ENCODE measurements around the gene GFER. TPM values are rescaled to one million over a fixed set of nuclear protein-coding genes. Genes with fewer than 3 reads are reported as not detected.

The GFER gene
- total RNA-seq, 1 donor from 2014 or later, result 12.0 TPM

Other genes starting within 250 kb of the GFER start
- gene NME3, start 212.7 kb upstream of the GFER start, total RNA-seq (ENCODE audit: insufficient read depth, low replicate concordance), result 33.0 TPM
- 7.2 TPM for gene EME2, start 211.4 kb upstream of the GFER start, total RNA-seq (ENCODE audit: insufficient read depth, low replicate concordance)
- 26.5 TPM for gene MRPS34, start 211.1 kb upstream of the GFER start, total RNA-seq (ENCODE audit: insufficient read depth, low replicate concordance)
- gene SPSB3, start 201.6 kb upstream of the GFER start, total RNA-seq (ENCODE audit: insufficient read depth, low replicate concordance), result 37.6 TPM
- gene NUBP2, start 201.2 kb upstream of the GFER start, total RNA-seq (ENCODE audit: insufficient read depth, low replicate concordance), result 73.7 TPM
- gene IGFALS, start 190.5 kb upstream of the GFER start, total RNA-seq (ENCODE audit: insufficient read depth, low replicate concordance), result 0.96 TPM
- gene HAGH, start 157.4 kb upstream of the GFER start, total RNA-seq (ENCODE audit: insufficient read depth, low replicate concordance), result 34.4 TPM
- 36.1 TPM for gene FAHD1, start 157.0 kb upstream of the GFER start, total RNA-seq (ENCODE audit: insufficient read depth, low replicate concordance)
- not detected for gene MEIOB, start 112.0 kb upstream of the GFER start, total RNA-seq (ENCODE audit: insufficient read depth, low replicate concordance)
- not detected for gene HS3ST6, start 65.8 kb upstream of the GFER start, total RNA-seq (ENCODE audit: insufficient read depth, low replicate concordance)
- gene MSRB1, start 41.0 kb upstream of the GFER start, total RNA-seq (ENCODE audit: insufficient read depth, low replicate concordance), result 2.2 TPM
- not detected for gene RPL3L, start 29.5 kb upstream of the GFER start, total RNA-seq (ENCODE audit: insufficient read depth, low replicate concordance)
- 111 TPM for gene NDUFB10, start 24.7 kb upstream of the GFER start, total RNA-seq (ENCODE audit: insufficient read depth, low replicate concordance)
- 1,669 TPM for gene RPS2, start 19.4 kb upstream of the GFER start, total RNA-seq (ENCODE audit: insufficient read depth, low replicate concordance)
- not detected for gene RNF151, start 17.3 kb upstream of the GFER start, total RNA-seq (ENCODE audit: insufficient read depth, low replicate concordance)
- gene TBL3, start 12.1 kb upstream of the GFER start, total RNA-seq (ENCODE audit: insufficient read depth, low replicate concordance), result 10.4 TPM
- gene NOXO1, start 2.7 kb upstream of the GFER start, total RNA-seq (ENCODE audit: insufficient read depth, low replicate concordance), result not detected
- 2.4 TPM for gene SYNGR3, start 5.8 kb downstream of the GFER start, total RNA-seq (ENCODE audit: insufficient read depth, low replicate concordance)
- gene ZNF598, start 25.6 kb downstream of the GFER start, total RNA-seq (ENCODE audit: insufficient read depth, low replicate concordance), result 4.8 TPM
- not detected for gene NPW, start 35.6 kb downstream of the GFER start, total RNA-seq (ENCODE audit: insufficient read depth, low replicate concordance)
- 30.3 TPM for gene NHERF2, start 42.7 kb downstream of the GFER start, total RNA-seq (ENCODE audit: insufficient read depth, low replicate concordance)
- 10.4 TPM for gene NTHL1, start 63.6 kb downstream of the GFER start, total RNA-seq (ENCODE audit: insufficient read depth, low replicate concordance)
- gene TSC2, start 63.8 kb downstream of the GFER start, total RNA-seq (ENCODE audit: insufficient read depth, low replicate concordance), result 50.1 TPM
- gene PKD1, start 151.7 kb downstream of the GFER start, total RNA-seq (ENCODE audit: insufficient read depth, low replicate concordance), result 99.9 TPM
- gene RAB26, start 164.4 kb downstream of the GFER start, total RNA-seq (ENCODE audit: insufficient read depth, low replicate concordance), result 0.48 TPM
- gene TRAF7, start 171.6 kb downstream of the GFER start, total RNA-seq (ENCODE audit: insufficient read depth, low replicate concordance), result 22.9 TPM
- not detected for gene CASKIN1, start 212.4 kb downstream of the GFER start, total RNA-seq (ENCODE audit: insufficient read depth, low replicate concordance)
- gene MLST8, start 221.3 kb downstream of the GFER start, total RNA-seq (ENCODE audit: insufficient read depth, low replicate concordance), result 25.8 TPM
- gene BRICD5, start 226.7 kb downstream of the GFER start, total RNA-seq (ENCODE audit: insufficient read depth, low replicate concordance), result 3.6 TPM
- gene PGP, start 230.6 kb downstream of the GFER start, total RNA-seq (ENCODE audit: insufficient read depth, low replicate concordance), result 7.9 TPM
- gene E4F1, start 239.4 kb downstream of the GFER start, total RNA-seq (ENCODE audit: insufficient read depth, low replicate concordance), result 14.7 TPM